Posterior cingulate gyrus (tissue), 11 donors: ENCODE results near the gene SPRY2.
"Not testable (repeated sequence)": the region's sequence is repeated elsewhere in the genome, so short reads cannot be mapped to it uniquely, and the experiment has no call there.

Source experiments
- DNase-seq, 10 donors: peaks; one replicate each; pipeline versions ENCODE4 v3.0.0 to v3.0.0-alpha.2; 2020 to 2021; ENCODE audit warnings: mixed read lengths in 3 of 10
- intact Hi-C: fragments of 100-400 bp; cut with DNase I; formaldehyde crosslinking; loops from one replicate; pipeline ENCODE4 v1.15.1; 2023

SPRY2 gene

GRCh38 chr13:80355496-80356094 is 14.7 kb upstream of the SPRY2 start:
- intact Hi-C loops, result not testable (repeated sequence)
- peak in 1 of 10 donors; percentile 69 for DNase-seq

GRCh38 chr13:80348750-80349149 is 7.8 kb upstream of the SPRY2 start:
- no peak for DNase-seq
- intact Hi-C loops, result no loop called here

GRCh38 chr13:80348314-80348713 is 7.4 kb upstream of the SPRY2 start:
- DNase-seq, result no peak

GRCh38 chr13:80345771-80346510 is 5.0 kb upstream of the SPRY2 start:
- DNase-seq, result no peak
- intact Hi-C loops, result no loop called here

More at GRCh38 chr13:80348314-80348713, 7.4 kb upstream of the SPRY2 start:
- intact Hi-C loops, result no loop called here

GRCh38 chr13:80344032-80344431 is 3.1 kb upstream of the SPRY2 start:
- DNase-seq, intact Hi-C loops: not testable (repeated sequence)

- peak; percentile 77 to 98 (median 85) for DNase-seq
- intact Hi-C loops, result loop anchor here (1.0 kb wide), 1 partner anchor 22 kb away; no protein-coding TSS in a partner anchor
Observed at GRCh38 chr13:80342471-80343371, 1.8 kb upstream of the SPRY2 start.

- intact Hi-C loops, result loop anchor here (1.0 to 2.0 kb wide), 2 partner anchors 209 to 405 kb away; no protein-coding TSS in a partner anchor
- DNase-seq, result peak in 8 of 10 donors; percentile 27 to 88 (median 38)
Observed at GRCh38 chr13:80341756-80342370, 937 bp upstream of the SPRY2 start.

GRCh38 chr13:80340651-80341100 is 250 bp downstream of the SPRY2 start:
- intact Hi-C loops, result loop anchor here (1.0 to 2.0 kb wide), 2 partner anchors 207 to 404 kb away; no protein-coding TSS in a partner anchor
- DNase-seq, result peak in 4 of 10 donors; percentile 24 to 44 (median 39)

GRCh38 chr13:80339912-80340650 is 845 bp downstream of the SPRY2 start:
- peak; percentile 20 to 91 (median 46) for DNase-seq
- intact Hi-C loops, result loop anchor here (2.0 to 5.0 kb wide), 2 partner anchors 328 to 403 kb away; no protein-coding TSS in a partner anchor

GRCh38 chr13:80339563-80339911 is 1.4 kb downstream of the SPRY2 start:
- no peak for DNase-seq
- intact Hi-C loops, result loop anchor here (5.0 kb wide), 1 partner anchor 327 kb away; no protein-coding TSS in a partner anchor

- intact Hi-C loops, result loop anchor here (5.0 kb wide), 1 partner anchor 327 kb away; no protein-coding TSS in a partner anchor
- DNase-seq, result peak; percentile 50 to 94 (median 69)
Observed at GRCh38 chr13:80338781-80339562, 2.0 kb downstream of the SPRY2 start.

GRCh38 chr13:80337288-80338081 is 3.4 kb downstream of the SPRY2 start:
- intact Hi-C loops, result loop anchor here (5.0 kb wide), 1 partner anchor 325 kb away; no protein-coding TSS in a partner anchor
- DNase-seq, result peak in 3 of 10 donors; percentile 8 to 87 (median 9)

GRCh38 chr13:80336776-80337287 is 4.1 kb downstream of the SPRY2 start:
- DNase-seq, result peak in 1 of 10 donors; percentile 18
- intact Hi-C loops, result loop anchor here (5.0 kb wide), 1 partner anchor 325 kb away; no protein-coding TSS in a partner anchor

- intact Hi-C loops, result loop anchor here (5.0 kb wide), 1 partner anchor 324 kb away; no protein-coding TSS in a partner anchor
- DNase-seq, result no peak
Observed at GRCh38 chr13:80336370-80336769, 4.6 kb downstream of the SPRY2 start.

- intact Hi-C loops, result loop anchor here (5.0 kb wide), 1 partner anchor 322 kb away; no protein-coding TSS in a partner anchor
- no peak for DNase-seq
Observed at GRCh38 chr13:80334597-80335260, 6.2 kb downstream of the SPRY2 start.

GRCh38 chr13:80331984-80332383 is 8.9 kb downstream of the SPRY2 start:
- intact Hi-C loops, result no loop called here
- DNase-seq, result no peak

GRCh38 chr13:80329250-80329649 is 11.7 kb downstream of the SPRY2 start:
- intact Hi-C loops, result no loop called here
- DNase-seq, result no peak
